GM19240 (cell line): ENCODE measurements around the gene MTSS2.

Experiments used
- DNase-seq: peaks from one replicate; pipeline ENCODE4 v3.0.0; 2011; ENCODE audit warnings: low spot score; ENCODE audit not compliant: insufficient read length

Gene MTSS2

DNA sequence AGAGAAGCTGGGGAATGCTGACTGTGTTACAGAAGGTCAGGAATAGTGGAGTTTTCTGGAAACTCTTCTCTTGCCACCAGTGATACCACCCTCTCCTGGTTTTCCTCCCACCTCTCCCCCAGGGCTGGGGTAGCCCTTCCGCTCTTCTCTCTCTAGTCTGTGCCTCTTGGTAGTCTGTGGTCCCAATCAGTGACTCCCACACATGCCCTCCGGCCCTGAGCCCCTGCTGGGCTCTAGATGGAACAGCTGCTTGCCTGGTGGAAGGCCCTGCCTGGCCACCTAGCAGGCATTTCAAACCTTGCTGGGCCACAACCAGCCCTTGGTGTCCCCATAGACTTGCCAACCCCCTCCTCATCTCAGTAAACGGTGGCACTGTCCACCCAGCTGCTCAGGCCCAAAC, 15.2 kb upstream of the MTSS2 start:
- DNase-seq = no peak

DNA sequence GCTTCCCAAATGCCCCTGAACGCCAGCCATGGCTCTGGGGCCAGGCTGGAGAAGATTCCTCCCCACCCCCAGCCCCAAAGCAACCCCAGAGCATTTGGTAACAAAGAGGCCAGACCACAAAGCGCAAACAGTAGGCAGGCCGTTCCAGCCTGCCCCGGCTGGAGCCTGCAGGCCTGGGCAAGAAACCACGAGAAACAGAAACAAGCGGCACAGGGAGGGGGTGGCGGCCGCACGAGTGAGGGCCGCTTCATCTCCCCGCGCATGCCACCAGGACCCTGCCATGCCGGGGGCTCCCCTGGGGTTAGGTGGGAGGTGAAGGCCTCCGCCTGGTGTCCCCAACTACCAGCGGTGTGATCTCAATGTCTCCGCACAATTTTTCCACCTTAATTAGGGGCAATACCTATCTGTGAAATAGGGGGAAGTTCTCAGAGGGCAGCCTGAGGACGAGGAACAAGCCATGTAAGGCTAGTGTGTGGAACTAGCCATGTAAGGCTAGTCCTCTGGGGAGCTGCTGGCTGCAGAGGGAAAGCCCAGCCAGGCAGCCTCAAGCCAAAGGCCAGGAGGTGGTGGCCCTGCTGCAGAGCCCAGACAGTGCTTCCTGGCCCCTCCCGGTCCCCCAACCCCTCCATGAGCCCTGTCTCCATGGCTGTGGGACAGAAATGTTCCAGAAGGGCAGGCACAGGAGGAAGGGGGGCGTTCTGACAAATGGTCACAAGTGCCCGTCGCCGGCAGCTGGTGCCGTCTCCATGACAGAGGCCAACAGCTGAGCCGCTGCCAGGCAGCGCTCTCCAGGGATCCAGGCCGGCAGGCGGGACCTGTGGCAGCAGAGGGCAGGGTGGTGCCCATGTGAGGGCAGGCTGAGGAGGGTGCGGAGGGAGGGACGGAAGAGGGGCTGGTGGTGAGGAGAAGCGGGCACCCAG, 14.5 kb upstream of the MTSS2 start:
- no peak for DNase-seq

GRCh38 chr16:70699696-70700095, 13.8 kb upstream of the MTSS2 start:
- no peak for DNase-seq

- DNase-seq = no peak
Observed at GRCh38 chr16:70698901-70699300, 13.0 kb upstream of the MTSS2 start.

DNA sequence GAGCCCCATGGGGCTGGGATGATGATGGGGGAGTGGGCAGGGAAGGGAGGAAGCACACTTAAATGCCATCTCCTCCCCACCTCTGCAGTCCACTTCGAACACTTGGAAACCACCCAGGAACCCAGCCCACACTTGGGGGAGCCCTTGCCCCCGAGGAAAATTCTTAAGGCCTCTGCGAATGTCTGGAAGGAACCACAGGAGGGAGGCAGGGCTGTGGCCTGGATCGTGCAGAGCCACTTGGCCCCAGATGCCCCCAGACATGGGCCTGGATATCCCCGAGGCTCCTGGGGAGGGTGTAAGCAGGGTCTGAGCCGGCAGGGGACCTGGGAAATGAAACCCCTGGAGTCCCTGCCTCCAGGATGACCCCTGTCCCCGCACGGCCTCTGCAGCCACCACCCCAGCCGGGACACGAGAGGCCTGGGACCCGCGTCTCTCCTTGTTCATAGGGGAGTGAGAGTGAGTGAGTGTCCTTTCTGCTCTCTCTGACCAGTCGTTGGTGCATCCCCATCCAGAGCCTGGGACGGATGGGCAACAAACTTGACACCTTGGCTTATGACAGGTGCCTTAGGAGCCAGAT, 11.8 kb upstream of the MTSS2 start:
- no peak for DNase-seq

DNA sequence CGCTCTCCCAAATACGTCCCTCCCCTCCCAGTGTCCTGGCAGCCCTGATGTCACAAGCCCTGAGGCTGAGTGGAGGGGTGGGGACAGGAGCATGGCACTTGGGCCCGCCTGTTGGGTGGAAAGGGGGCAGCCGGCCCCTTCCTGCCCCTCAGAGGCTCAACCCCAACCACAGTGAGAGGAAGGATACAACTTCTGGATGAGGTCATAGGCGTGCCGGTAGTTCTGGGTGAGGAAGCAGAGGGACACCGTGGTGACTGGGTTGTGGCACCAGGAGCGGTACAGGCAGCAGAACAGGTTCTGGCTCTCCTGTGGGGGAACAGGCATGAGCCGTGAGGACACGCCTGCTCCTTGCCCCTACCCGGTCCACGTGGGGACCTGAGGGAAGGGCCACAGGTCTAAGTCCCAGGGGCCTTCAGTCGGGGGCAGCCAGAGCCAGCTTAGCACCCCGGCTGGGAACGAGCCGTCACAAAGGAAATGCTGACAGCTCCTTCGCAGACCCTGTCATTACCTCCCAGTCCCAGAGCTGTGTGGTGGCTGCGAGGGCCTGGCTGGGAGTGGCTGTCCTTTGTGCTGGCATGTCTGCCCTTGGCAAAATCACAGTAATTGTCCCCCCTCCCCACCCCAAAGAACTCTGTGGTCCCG, 11.2 kb upstream of the MTSS2 start:
- no peak for DNase-seq

- DNase-seq = no peak
Observed at GRCh38 chr16:70696355-70696754, 10.5 kb upstream of the MTSS2 start.

DNA sequence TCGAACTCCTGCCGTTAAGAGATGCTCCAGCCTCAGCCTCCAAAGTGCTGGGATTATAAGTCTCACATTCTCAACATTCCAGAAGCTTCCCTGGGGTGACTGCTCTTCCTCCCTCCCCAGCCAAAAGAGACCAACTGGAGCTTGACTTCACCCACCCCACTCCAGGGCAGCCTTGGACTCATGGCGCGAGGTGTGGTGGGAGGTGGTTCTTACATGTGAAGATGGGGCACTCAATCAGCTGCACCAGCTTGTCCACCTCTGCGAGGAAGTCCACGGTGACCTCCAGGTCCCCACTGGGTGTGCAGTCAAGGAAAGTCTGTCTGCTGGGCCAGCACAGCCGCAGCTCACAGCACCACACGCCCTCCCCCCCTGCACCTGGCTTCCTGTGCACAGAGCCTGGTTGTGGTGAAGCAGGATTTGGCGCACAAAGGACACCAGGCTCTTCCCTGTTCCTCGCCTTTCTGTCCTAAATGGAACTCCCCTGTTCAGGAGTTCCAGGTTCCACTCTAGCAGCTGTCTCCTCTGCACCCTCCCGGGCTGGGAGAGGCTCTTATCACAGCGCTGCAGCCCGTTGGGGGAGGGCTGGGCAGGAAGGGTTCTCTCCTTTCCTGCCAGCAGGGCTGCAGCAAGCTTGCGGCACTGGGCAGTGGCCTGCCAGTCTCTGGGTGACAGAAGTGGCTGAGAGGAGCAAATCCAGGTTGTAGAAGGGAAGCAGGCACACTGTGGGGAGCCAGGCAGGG, 9.6 kb upstream of the MTSS2 start:
- DNase-seq = no peak

- no peak for DNase-seq
Observed at GRCh38 chr16:70694868-70695218, 9.0 kb upstream of the MTSS2 start.

- DNase-seq = no peak
Observed at GRCh38 chr16:70694088-70694867, 8.4 kb upstream of the MTSS2 start.

GRCh38 chr16:70692873-70693671, 7.2 kb upstream of the MTSS2 start:
- no peak for DNase-seq

DNA sequence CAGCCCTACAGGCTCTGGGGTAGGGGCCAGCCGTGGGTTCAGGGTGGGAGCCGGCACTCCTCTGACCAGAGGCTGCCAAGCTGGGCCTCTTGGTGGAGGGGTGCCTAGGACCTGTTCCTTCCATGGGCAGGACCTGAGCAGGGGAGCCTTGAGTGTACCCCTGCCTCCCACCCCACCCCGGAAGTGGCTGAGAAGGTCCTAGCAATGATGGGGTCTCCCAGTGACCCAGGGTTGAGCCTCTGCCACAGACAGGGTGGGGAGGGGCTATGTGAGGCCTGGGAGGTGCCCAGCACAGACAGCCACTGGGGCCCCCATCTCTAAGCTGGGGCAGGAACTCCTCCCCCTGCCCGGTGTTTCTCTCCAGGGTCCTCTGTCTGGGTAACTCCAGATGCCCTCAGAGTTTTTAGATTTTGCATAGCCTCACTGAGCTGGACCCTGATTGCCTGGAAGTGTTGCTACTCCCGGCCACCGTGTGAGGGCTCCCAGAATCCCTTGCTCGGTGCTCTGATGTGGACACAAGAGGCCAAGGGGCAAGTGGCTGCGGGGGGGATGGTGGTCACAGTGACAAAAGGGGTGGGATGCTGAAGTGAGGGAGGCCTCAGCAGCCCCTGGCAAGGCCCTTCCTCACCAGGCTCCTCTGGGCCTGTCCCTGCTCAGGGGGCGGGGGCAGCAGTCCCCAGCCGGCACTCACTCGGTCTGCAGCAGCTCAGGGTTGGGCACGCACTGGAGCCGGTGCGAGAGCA, 6.4 kb upstream of the MTSS2 start:
- DNase-seq = no peak

DNA sequence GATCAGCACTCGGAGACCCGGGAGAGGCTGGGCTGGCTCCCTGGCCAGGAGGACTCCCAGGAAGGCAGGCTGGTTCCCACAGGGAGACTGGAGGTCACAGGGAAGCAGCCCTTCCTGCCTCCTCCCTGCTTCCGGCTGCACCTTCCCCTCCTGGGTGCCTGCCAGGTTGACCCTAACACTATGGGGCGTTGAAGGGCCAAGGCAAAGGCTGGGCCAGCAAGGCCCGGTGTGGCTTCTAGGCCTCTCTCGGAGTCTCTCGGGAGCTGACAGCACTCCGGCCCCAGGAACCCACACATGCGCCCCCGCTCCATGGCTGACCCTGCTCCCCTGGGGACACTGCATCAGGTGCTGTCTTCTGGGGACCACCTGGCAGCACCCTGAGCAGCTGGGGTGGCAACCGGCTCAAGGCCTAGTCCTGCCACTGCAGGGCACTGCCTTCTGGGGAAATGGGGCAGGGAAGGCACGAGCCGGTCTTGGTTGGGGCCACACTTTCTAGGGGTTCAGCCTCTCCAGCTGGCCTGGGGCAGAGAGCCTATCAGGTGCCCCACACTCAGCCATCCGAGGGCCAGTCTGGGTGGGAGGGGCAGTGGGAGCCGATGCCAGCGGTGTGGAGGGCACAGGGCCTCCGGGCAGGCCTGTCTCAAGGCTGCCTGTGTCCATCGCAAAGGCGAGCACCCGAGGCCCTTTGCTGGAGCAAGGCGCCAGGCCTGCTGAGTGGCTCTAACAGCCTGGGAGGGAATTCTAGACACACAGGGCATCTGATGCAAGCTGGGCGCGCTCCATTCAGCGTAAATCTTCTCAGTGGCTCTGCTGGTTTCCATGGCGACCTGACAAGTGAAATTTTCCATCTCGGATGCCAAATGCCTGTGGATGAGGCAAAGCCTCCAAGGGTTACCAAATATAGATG, 5.6 kb upstream of the MTSS2 start:
- no peak for DNase-seq

DNA sequence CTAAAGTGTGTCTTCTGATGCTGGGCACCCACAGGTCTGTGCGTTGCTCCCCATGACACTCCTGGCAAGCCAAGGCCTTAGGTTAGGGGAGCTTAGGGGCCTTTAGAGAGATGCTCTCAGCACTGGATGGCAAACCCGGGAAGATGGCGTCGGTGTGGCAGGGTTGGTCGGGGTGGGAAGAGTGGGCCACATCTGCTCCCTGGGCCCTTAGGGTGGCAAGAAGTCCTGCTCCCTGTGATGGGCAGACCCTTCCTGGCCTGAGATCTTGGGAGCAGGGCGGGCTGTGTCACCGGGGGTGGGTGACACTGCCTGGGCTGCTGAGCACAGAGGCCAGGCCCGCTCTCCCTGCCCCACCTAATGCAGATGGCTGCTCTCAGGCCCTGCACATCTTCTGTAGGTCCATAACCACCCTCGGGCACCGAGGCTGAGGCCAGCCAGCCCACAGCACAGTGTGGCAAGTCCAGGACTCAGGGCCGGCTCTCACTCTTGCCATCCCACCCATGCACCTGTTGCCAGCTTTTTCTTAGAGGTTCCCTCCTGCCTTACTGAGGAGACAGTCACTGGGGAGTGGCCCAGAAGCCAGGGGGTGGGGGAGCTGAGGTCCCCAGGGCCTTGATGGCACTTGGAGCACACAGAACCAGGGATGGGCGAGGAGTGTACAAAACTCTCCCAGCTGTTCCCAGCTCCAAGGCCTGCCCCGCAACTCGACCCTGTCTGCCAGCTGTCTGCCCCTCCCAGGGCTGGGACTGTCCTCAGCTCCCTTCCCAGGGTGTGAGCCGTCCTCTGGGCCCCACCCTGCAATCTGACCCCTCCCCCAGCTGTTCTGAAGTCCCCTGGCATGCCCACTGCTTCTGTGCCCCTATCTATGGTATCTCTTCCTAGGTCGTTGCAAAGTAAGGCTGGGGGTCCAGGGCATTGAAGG, 4.4 kb upstream of the MTSS2 start:
- DNase-seq = no peak

DNA sequence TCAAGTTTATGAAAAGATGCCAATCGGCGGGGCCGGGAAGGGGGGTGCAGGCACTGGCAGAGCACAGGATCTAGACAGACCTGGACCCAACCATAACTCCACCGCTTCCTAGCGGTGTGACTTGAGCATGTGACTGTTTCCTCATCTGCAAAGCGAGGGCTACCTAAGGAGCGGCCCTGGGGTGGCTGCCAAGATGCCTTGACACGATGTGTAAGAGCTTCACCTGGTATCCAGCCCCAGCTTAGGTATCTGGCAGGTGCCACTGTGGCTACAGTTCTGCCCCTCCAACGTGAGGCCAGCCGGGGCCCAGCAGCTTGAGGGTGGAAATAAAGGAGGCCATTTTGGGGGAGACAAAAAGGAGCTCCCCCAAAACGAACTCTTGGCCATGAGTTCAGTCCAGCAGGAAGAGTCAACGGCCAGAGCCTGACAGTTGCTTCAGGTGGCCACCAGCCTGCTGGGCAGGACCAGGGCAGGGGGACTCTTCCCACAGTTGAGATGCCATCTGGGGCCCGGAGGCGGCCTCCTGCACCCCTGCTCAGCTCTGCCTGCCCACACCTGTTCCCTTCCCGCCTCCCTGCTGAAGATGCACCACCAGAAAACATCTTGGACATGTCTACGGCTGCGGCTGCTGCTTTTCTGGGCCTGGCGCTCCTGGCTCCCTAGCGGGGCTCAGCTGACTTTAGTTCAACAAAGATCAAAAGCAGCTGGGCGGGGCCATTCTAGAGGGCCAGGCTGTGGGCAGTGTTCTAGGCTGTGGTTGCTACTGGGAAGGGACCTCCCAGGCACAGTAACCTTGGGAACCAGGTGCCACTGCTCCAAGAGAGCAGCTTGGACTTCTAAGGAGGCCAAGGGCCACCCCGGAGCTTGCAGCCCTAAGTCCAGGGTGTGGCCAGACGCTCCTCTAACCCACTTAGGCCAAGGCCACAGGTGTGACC, 3.4 kb upstream of the MTSS2 start:
- no peak for DNase-seq

DNA sequence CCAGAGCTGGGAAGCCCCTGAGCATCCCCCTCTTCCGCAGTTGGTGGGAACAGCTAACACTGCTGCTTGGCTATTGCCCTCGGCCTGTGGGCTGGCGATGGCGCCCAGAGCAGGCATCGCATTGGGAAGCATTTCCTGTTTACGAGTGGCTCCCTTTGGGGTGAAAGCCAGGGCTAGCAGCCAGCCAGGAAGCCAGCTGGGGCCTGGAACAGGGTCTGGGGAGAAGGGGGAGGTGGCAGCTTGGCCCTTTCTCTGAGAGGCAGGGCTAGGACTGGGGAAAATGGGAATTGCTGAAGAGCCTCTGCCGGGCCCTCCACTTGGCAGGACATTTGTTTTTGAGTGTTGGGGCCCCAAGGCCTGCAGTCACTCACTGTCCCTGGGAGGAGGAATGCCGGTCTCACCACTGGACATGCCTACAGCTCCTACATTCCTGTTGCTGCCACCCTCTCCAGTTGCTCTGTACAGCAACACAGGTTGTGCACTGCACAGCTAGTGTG, 2.4 kb upstream of the MTSS2 start:
- no peak for DNase-seq
